NT2/D1 (cell line): ENCODE measurements around the gene WDR44.

Source experiments
- DNase-seq: peaks from one replicate; pipeline ENCODE4 v3.0.0-alpha.2; 2011; ENCODE audit warnings: low read depth, low spot score
- H3K27me3 ChIP-seq: 2 replicates; pipeline ENCODE4 v1.6.0; 2011; ENCODE audit warnings: mild to moderate bottlenecking; ENCODE audit not compliant: insufficient read length, insufficient read depth
- H3K36me3 ChIP-seq: 2 replicates; pipeline ENCODE4 v1.6.1; 2011; ENCODE audit warnings: mild to moderate bottlenecking, low read length, mixed read lengths; ENCODE audit not compliant: insufficient read depth, insufficient read length
- H3K4me1 ChIP-seq: 2 replicates; pipeline ENCODE4 v1.5.1; 2011; ENCODE audit not compliant: insufficient read depth, insufficient read length
- H3K4me3 ChIP-seq: 2 replicates; pipeline ENCODE4 v1.5.1; 2011; ENCODE audit warnings: low read depth; ENCODE audit not compliant: insufficient read length
- H3K9ac ChIP-seq: 2 replicates; pipeline ENCODE4 v1.6.0; 2011; ENCODE audit warnings: low read depth; ENCODE audit not compliant: insufficient read length
- H3K9me3 ChIP-seq: 2 replicates; pipeline ENCODE4 v1.5.1; 2011; ENCODE audit warnings: mild to moderate bottlenecking, low read length; ENCODE audit not compliant: insufficient read depth
- SUZ12 ChIP-seq: IDR thresholded peaks from 2 replicates; pipeline ENCODE4 v1.6.1; 2011; ENCODE audit not compliant: insufficient read length, insufficient read depth; ENCODE audit errors: extremely low read depth
- YY1 ChIP-seq: IDR thresholded peaks from 2 replicates; pipeline ENCODE4 v1.6.1; 2011; ENCODE audit not compliant: insufficient read length, insufficient read depth
- ZNF274 ChIP-seq: IDR thresholded peaks from 2 replicates; pipeline ENCODE4 v1.6.1; 2011; ENCODE audit warnings: mild to moderate bottlenecking, low read depth, low read length

WDR44 gene

GRCh38 chrX:118493016-118493415 lies 147.1 kb downstream of the WDR44 start:
- H3K9ac ChIP-seq, result no peak overlapping the region
- H3K4me1 ChIP-seq, result peaks cover 3% of the 10 kb centered on the region
- H3K27me3 ChIP-seq, result peaks cover 21% of the 10 kb centered on the region
- no peaks in the 10 kb centered on the region for H3K9me3 ChIP-seq
- TF ChIP-seq YY1 (no peak), ZNF274 (no peak), SUZ12 (no peak)
- DNase-seq, result no peak
- no peak overlapping the region for H3K4me3 ChIP-seq
- no peaks in the 10 kb centered on the region for H3K36me3 ChIP-seq

- peaks cover 29% of the 10 kb centered on the region for H3K27me3 ChIP-seq
- no peak for DNase-seq
- no peak overlapping the region for H3K4me3 ChIP-seq
- peaks cover 3% of the 10 kb centered on the region for H3K4me1 ChIP-seq
- TF ChIP-seq YY1, result no peak
- no peaks in the 10 kb centered on the region for H3K9me3 ChIP-seq
- no peaks in the 10 kb centered on the region for H3K36me3 ChIP-seq
- no peak overlapping the region for H3K9ac ChIP-seq
Measured at GRCh38 chrX:118493653-118494297, 147.9 kb downstream of the WDR44 start.

DNA sequence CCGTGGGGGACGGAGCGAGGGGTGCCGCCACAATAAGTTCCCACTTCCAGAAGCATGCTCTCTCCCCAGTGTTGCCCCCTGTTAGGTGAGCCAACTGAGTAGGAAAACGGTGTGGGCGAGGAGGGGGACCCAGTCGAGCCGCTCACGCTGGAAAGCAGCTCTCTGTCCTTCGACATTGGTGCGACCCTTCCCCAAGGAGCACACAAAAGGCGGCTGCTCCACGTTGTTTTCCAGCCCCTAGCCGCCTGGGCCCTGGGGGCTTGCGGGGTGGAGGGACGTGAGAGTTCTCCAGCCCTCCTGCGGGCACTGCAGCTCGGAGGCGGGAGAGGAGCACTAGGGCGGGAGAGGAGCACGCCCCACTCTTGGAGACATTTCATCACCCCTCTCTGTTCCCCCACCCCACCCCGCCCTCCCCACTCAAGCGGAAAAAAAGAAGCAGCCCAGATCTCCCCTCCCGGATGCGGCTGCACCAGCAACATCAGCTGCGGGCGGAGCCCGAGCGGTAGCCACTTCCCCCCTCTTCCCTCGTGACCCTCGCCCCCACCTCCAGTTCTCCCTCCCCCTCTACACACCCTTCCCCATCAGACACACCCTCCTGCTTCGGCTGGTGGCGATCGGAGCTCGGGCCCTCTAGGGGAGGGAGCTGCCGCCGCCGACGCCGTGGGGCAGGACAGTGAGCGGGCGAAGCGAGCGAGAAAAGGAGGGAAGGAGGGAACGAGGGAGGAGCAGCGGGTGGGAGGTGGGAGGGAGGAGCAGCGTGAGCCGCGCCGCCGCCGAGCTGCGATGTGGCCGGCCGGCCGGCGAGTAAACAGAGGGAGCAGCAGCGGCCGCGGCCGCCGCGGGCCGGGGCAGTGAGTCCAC lies 149.4 kb downstream of the WDR44 start, which contains the start of gene DOCK11:
Gene DOCK11, plus strand, starts transcription at position 755 of the 861 bp plus-strand sequence. CDS start 157 bp downstream, outside the sequence.
- H3K9ac ChIP-seq, result peak within 1 kb of the TSS; percentile 80
- peaks cover 3% of the 10 kb centered on the region for H3K4me1 ChIP-seq
- no peaks in the 10 kb centered on the region for H3K36me3 ChIP-seq
- peaks cover 30% of the 10 kb centered on the region for H3K27me3 ChIP-seq
- H3K9me3 ChIP-seq, result no peaks in the 10 kb centered on the region
- TF ChIP-seq YY1 (no peak), SUZ12 (no peak), ZNF274 (no peak)
- peak; percentile 61 for DNase-seq
- H3K4me3 ChIP-seq, result peak within 1 kb of the TSS; percentile 64

DNA sequence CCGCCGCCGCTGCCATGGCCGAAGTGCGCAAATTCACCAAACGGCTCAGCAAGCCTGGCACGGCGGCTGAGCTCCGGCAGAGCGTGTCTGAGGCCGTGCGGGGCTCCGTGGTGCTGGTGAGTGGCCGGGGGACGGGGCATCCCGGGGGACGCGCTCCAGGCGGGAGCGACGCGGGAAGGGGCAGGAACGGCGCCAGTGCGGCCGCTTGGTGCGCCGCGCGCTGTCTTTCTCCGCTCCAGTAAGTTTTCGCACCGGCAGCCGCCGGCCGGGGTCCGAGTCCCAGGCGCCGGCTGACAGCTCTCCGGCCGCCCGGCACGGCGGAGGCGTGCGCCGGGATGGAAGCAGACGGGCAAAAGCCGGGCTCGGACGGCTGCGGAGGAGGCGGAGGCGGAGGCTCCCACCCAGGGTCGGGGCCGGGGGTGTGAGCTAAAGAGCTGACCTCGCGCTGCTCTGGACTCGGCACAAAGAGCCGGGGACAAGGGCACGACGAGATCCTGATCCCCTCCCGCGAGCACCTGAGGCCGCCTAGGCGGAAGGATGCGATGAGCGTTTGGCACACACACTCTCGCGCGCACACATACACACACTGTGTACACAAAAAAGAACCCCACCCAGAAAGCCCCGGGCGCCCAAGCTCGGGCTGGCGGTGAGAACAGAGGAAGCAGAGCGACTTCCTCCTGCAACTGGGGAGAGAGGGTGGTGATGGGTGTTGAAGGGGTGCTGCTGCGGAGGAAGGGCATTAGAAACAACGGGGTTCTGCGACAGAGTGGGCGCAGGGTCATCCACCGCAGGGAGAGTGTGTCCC lies 150.3 kb downstream of the WDR44 start:
- no peak for DNase-seq
- peak overlapping the region; percentile 64 for H3K4me3 ChIP-seq
- no peaks in the 10 kb centered on the region for H3K9me3 ChIP-seq
- TF ChIP-seq SUZ12 (no peak), ZNF274 (no peak), YY1 (no peak)
- H3K36me3 ChIP-seq, result no peaks in the 10 kb centered on the region
- peaks cover 30% of the 10 kb centered on the region for H3K27me3 ChIP-seq
- H3K9ac ChIP-seq, result peak overlapping the region; percentile 74
- peaks cover 3% of the 10 kb centered on the region for H3K4me1 ChIP-seq

DNA sequence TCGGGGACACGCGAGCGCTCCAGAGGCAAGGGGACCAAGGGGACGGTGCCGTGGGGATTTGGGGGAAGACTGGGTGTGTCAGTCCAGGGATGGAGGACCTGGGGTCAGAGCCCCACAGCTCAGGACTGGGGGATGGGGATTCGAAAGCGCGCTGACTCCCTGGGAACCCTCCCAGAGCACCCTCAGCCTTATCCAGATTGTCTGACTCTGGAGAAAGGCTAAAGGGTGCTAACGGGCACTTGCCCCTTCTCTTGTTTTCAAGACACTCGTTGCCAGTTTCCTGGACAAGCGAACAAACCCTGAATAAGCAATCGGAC lies 150.8 kb downstream of the WDR44 start:
- TF ChIP-seq SUZ12 (no peak), ZNF274 (no peak), YY1 (no peak)
- H3K4me1 ChIP-seq, result peaks cover 3% of the 10 kb centered on the region
- H3K4me3 ChIP-seq, result peak overlapping the region; percentile 64
- peak overlapping the region; percentile 74 for H3K9ac ChIP-seq
- no peaks in the 10 kb centered on the region for H3K9me3 ChIP-seq
- H3K27me3 ChIP-seq, result peaks cover 30% of the 10 kb centered on the region
- DNase-seq, result no peak
- no peaks in the 10 kb centered on the region for H3K36me3 ChIP-seq

DNA sequence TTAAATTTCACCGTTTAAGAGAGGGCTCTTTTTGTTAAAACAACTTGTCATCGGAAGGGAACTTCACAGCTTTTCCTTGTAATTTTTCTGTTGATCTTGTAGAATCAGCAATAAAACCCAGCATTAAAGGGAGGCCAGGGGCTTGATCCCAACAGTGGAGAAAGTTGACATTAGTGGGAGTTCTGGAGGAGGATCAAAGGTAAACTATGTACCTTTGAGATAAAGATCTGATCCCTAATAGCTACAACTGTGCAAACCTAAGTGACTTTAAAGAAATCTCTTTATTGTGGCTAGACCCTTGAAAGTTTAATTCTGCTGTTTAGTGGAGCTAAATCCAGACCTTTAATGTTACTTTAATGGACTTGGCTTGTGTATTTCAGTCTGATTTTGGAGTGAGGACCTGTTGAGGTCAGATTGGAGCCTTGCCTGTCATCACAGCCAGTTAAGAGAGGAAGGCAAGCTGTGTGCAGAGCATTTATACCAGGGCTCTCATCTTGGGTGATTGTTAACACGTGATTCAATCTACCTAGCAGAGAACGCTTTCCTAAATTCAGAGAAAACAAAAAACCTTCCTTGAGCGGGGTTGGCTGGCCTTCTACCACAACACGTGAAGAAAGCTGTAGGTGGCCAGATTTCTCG lies 151.4 kb downstream of the WDR44 start:
- H3K4me1 ChIP-seq, result peaks cover 3% of the 10 kb centered on the region
- H3K4me3 ChIP-seq, result peak overlapping the region; percentile 64
- H3K9ac ChIP-seq, result no peak overlapping the region
- TF ChIP-seq SUZ12, result no peak
- no peak for TF ChIP-seq YY1
- TF ChIP-seq ZNF274, result no peak
- no peaks in the 10 kb centered on the region for H3K36me3 ChIP-seq
- no peaks in the 10 kb centered on the region for H3K9me3 ChIP-seq
- DNase-seq, result no peak
- H3K27me3 ChIP-seq, result peaks cover 30% of the 10 kb centered on the region
